GM18870 (cell line): ENCODE data around the gene FOXA3.

ENCODE experiments used
- ATAC-seq: cut with Tn5 transposase; IDR thresholded peaks from one replicate; pipeline ENCODE4 v1.9.1; 2021; ENCODE audit warnings: moderate library complexity; ENCODE audit not compliant: unreplicated experiment

The FOXA3 gene

GRCh38 chr19:45863840-45864628 is at the start of gene FOXA3:
TSS of gene FOXA3 (plus strand) at chr19:45864326. CDS start at chr19:45864457, 131 bp downstream.
- ATAC-seq: no peak

GRCh38 chr19:45814851-45815480 is 49.2 kb upstream of the FOXA3 start, which contains the start of gene RSPH6A:
TSS of gene RSPH6A (minus strand) at chr19:45815308. CDS start at chr19:45815176, 132 bp downstream.
- no peak for ATAC-seq

- no peak for ATAC-seq
Measured at GRCh38 chr19:45815481-45816216, 48.5 kb upstream of the FOXA3 start.

- no peak for ATAC-seq
Measured at GRCh38 chr19:45816236-45817009, 47.7 kb upstream of the FOXA3 start.

GRCh38 chr19:45817010-45817724 is 47.0 kb upstream of the FOXA3 start:
- ATAC-seq: peak; percentile 84

GRCh38 chr19:45817725-45818301 is 46.3 kb upstream of the FOXA3 start:
- no peak for ATAC-seq

- no peak for ATAC-seq
Measured at GRCh38 chr19:45819769-45820168, 44.4 kb upstream of the FOXA3 start.

GRCh38 chr19:45820413-45821102 is 43.6 kb upstream of the FOXA3 start:
- no peak for ATAC-seq

- ATAC-seq: no peak
Measured at GRCh38 chr19:45821103-45821521, 43.0 kb upstream of the FOXA3 start.

GRCh38 chr19:45821570-45821969 is 42.6 kb upstream of the FOXA3 start:
- no peak for ATAC-seq

GRCh38 chr19:45822716-45823115 is 41.4 kb upstream of the FOXA3 start:
- ATAC-seq: no peak

- no peak for ATAC-seq
Measured at GRCh38 chr19:45823182-45823581, 40.9 kb upstream of the FOXA3 start.

- no peak for ATAC-seq
Measured at GRCh38 chr19:45824041-45824471, 40.1 kb upstream of the FOXA3 start.

GRCh38 chr19:45824531-45825262 is 39.4 kb upstream of the FOXA3 start:
- ATAC-seq: no peak

GRCh38 chr19:45825263-45825605 is 38.9 kb upstream of the FOXA3 start:
- ATAC-seq: no peak

- no peak for ATAC-seq
Measured at GRCh38 chr19:45825917-45826893, 37.9 kb upstream of the FOXA3 start.

- ATAC-seq: no peak
Measured at GRCh38 chr19:45826934-45827333, 37.2 kb upstream of the FOXA3 start.
